GM10266 (cell line): ENCODE measurements around the gene PCNX4.

Experiments
- DNase-seq: peaks from one replicate; pipeline ENCODE4 v3.0.0; 2012; ENCODE audit errors: extremely low spot score
- TF ChIP-seq, protein P1 (sequence below): IDR thresholded peaks from 2 replicates; pipeline ENCODE4 v1.5.1; 2012; ENCODE audit warnings: mild to moderate bottlenecking, low read depth; ENCODE audit not compliant: control insufficient read depth, insufficient read depth; ENCODE audit errors: missing control alignments

Gene PCNX4

DNA sequence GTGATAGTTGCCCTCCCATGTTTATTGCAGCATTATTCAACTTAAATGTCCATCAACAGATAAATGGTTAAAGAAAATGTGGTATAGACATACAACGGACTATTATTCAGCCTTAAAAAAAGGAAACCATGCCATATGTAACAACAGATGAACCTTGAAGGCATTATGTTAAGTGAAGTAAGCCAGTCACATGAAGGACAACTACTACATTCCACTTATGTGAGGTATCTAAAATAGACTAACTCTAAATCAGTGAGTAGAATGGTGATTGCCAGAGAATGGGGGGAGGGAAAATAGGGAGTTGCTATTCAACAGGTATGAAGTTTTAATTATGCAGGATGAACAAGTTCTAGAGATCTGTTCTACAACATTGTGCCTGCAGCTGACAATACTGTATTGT is 10.1 kb downstream of the PCNX4 start:
- TF ChIP-seq, protein P1, sequence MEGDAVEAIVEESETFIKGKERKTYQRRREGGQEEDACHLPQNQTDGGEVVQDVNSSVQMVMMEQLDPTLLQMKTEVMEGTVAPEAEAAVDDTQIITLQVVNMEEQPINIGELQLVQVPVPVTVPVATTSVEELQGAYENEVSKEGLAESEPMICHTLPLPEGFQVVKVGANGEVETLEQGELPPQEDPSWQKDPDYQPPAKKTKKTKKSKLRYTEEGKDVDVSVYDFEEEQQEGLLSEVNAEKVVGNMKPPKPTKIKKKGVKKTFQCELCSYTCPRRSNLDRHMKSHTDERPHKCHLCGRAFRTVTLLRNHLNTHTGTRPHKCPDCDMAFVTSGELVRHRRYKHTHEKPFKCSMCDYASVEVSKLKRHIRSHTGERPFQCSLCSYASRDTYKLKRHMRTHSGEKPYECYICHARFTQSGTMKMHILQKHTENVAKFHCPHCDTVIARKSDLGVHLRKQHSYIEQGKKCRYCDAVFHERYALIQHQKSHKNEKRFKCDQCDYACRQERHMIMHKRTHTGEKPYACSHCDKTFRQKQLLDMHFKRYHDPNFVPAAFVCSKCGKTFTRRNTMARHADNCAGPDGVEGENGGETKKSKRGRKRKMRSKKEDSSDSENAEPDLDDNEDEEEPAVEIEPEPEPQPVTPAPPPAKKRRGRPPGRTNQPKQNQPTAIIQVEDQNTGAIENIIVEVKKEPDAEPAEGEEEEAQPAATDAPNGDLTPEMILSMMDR: no peak
- DNase-seq: no peak

DNA sequence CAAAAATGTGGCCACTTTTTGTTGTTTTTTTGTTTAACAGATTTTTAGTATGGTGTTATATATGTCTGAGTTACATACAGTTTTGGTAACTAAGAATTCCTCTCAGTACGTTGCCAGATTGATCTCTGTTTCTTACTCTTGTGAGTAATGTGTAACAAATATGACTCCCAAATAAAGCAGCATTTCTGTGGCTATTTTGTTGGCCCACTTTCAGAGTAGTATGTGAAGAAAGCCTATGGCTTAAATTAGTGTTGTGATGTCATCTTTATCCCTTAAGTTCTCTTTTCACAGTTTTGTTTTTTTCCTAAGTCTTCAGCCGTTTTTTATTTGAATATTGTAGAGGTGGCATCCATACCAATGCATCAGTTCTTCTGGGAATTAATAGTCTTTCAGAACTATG is 10.7 kb downstream of the PCNX4 start:
- TF ChIP-seq, protein P1: no peak
- no peak for DNase-seq

DNA sequence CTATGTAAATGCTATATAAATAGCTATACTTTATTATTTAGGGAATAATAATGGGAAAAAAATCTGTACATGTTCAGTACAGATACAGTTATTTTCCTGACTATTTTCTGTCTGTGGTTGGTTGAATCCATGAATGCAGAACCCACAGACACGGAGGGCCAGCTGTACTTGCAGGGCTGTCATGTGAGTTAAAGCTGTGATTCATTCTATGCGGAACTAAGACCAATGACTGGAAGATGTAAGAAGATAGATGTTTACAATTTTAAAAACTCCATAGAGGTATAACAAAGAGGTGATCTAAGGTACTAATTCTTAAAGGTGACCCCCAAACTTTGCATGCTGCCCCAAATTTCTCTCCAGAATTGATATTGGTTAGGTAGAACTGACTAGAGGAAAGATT is 14.6 kb downstream of the PCNX4 start:
- no peak for DNase-seq

DNA sequence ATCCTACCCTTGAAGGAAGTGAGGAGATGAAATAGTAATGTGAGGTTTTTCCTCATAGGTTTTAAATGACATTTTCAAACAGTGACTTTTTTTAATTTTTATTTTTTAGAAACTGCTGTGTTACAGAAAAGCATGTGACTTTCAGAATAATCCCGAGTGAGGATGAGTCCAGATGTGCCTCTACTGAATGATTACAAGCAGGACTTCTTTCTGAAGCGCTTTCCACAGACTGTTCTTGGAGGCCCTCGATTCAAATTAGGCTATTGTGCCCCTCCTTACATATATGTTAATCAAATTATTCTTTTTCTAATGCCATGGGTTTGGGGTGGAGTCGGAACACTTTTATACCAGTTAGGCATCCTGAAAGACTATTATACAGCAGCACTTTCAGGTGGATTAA is 15.8 kb downstream of the PCNX4 start:
- TF ChIP-seq, protein P1: no peak
- no peak for DNase-seq

More for the DNA sequence above, 14.6 kb downstream of the PCNX4 start:
- TF ChIP-seq, protein P1: no peak

DNA sequence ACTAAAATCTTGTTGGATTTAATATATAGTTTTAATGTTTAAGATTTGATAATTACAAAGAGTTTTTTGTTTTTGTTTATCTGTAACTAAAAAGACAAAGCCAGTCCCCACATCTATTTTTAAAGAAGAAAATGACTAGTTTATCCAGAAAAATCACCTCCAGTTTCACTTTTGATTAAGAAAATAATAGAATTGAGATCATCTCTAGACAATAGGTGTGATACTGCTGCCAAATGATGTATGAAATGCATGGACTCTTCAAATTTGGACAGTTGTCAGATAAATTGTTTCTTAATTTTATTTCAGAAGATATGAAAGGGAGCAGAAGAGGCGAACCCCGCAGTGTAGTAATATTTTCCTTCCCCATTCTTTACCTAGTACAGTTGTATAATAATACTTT is 20.0 kb downstream of the PCNX4 start:
- TF ChIP-seq, protein P1: no peak
- no peak for DNase-seq

DNA sequence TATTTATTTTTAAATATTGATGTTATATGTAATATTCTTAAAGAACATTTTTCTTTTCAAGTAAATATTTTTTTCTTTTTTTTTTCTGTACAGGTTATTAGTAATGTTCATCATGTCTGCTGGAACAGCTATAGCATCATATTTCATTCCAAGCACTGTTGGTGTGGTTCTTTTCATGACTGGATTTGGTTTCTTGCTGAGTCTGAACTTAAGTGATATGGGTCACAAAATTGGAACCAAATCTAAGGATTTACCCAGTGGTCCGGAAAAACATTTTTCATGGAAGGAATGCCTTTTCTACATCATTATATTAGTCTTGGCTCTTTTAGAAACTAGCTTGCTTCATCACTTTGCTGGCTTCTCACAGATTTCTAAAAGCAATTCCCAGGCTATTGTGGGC is 23.2 kb downstream of the PCNX4 start:
- no peak for DNase-seq
- TF ChIP-seq, protein P1: no peak

DNA sequence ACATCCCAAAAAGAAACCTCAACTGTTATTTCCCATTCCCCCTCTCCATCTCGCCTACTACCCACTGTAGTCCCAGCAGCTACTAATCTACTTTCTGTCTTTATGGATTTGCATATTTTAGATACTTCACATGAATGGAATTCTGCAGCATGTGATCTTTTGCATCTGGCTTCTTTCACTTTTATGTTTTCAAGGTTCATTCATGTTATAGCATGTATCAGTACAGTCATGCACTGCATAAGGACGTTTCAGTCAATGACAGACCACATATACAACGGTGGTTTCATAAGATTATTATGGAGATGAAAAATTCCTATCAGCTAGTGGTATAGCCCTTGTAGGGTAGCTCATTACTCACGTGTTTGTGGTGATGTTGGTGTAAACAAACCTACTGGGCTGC is 24.5 kb downstream of the PCNX4 start:
- no peak for DNase-seq
- TF ChIP-seq, protein P1: no peak

DNA sequence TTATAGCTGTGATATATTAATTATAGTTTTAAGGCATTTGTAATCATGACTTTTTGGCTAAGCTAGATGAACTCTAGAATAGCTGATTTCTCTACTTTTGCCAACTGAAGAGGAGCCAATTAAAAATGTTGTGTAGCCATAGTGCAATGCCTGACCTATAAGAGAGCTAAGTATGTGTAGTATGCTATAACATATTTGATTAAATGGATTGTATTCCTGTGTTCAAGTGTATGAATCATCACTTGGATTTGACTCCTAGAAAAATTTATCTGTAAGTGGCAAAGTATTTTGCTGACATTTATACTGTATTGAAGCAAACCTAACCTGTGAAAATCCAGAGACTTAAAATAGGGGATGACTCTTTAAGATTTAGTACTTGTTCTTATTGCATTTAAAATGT is 34.2 kb downstream of the PCNX4 start:
- TF ChIP-seq, protein P1: no peak

More for the DNA sequence above, 34.2 kb downstream of the PCNX4 start:
- DNase-seq: no peak
